ENCODE results near the gene DAP. TPM values are rescaled to one million over a fixed set of nuclear protein-coding genes. Genes with fewer than 3 reads are reported as not detected.
A peak's percentile ranks its signal among the peaks of the same experiment; 100 is the strongest.

The DAP gene
- total RNA-seq, 2 donors from 2014 or later, result 34.6 to 65.8 TPM

DNA sequence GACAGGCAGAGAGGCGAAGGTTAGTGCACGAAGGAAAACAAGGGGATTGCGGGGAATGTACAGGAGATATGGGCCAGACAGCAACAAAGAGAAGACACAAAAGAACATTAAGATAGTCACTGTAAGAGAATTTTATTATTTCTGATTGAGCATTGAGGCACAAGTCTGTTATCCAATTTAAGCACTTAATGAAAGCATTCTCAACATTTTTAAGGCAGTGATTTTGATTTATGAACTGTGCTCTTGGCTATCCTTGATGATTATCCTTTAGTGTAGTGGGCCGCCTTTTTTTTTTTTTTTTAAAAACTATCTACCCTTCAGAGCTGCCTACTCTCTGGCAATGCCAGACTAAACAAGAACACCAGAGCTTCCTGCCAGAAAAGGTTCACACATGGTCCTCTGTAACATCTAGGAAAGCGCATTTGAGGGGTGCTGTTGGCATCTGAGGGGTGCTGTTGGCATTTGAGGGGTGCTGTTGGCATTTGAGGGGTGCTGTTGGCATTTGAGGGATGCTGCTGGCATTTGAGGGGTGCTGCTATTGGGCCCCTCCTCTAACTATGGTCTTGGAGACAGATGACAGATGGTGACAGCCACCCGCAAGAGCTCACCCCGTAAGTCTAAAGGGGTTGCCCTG is 3.0 kb downstream of the DAP start:
- H3K4me1 ChIP-seq, result peaks cover 0 to 54% of the 10 kb centered on the region in 2 donors
- peak overlapping the region; percentile 59 to 65 for H3K27ac ChIP-seq
- DNase-seq (ENCODE audit: low spot score), result no peak
- H3K4me3 ChIP-seq, result no peak overlapping the region
- no peaks in the 10 kb centered on the region for H3K27me3 ChIP-seq
- TF ChIP-seq, protein P1, sequence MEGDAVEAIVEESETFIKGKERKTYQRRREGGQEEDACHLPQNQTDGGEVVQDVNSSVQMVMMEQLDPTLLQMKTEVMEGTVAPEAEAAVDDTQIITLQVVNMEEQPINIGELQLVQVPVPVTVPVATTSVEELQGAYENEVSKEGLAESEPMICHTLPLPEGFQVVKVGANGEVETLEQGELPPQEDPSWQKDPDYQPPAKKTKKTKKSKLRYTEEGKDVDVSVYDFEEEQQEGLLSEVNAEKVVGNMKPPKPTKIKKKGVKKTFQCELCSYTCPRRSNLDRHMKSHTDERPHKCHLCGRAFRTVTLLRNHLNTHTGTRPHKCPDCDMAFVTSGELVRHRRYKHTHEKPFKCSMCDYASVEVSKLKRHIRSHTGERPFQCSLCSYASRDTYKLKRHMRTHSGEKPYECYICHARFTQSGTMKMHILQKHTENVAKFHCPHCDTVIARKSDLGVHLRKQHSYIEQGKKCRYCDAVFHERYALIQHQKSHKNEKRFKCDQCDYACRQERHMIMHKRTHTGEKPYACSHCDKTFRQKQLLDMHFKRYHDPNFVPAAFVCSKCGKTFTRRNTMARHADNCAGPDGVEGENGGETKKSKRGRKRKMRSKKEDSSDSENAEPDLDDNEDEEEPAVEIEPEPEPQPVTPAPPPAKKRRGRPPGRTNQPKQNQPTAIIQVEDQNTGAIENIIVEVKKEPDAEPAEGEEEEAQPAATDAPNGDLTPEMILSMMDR (IDR thresholded peaks at IDR 0.05), result no peak
- H3K36me3 ChIP-seq, result peaks cover 6% of the 10 kb centered on the region
- no peaks in the 10 kb centered on the region for H3K9me3 ChIP-seq

DNA sequence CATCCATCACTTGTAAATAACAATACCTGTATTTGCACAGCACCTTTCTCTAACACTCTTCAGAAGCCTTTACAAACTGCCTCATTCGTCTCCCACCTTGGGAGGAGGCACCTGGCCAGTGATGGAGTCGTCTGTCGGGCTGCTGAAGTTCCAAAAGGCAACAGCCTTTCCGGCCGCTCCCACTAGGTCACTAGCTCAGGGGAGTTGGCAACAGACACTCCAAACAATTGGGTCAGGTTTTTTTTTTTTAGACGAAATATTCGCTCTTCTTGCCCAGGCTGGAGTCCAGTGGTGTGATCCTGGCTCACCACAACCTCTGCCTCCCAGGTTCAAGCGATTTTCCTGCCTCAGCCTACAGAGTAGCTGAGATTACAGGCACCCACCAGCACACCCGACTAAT is 4.0 kb downstream of the DAP start:
- TF ChIP-seq, protein P1 (IDR thresholded peaks at IDR 0.05), result no peak
- peak overlapping the region; percentile 59 to 65 for H3K27ac ChIP-seq
- peaks cover 6% of the 10 kb centered on the region for H3K36me3 ChIP-seq
- peaks cover 0 to 45% of the 10 kb centered on the region in 2 donors for H3K4me1 ChIP-seq
- H3K27me3 ChIP-seq, result no peaks in the 10 kb centered on the region
- no peak overlapping the region for H3K4me3 ChIP-seq
- no peak for DNase-seq (ENCODE audit: low spot score)
- H3K9me3 ChIP-seq, result no peaks in the 10 kb centered on the region

DNA sequence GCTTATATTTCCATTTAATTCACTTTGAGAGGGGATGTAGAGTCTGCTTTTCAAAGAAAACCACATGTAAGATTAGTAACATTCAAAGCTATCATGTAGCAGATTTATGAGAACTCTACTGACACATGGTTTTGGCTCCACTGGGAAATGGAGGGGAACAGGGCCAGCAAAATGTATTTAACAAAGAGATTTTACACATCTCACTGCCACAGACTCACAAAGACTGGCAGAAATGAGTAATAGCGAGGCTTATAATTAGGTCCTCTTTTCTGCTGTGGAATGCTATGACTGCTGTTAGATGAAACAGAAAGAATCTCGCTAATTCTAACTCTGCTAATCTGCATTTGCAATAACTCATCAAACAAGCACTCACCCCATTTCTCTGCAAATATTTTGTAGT is 4.5 kb downstream of the DAP start:
- no peak for DNase-seq (ENCODE audit: low spot score)
- H3K9me3 ChIP-seq, result no peaks in the 10 kb centered on the region
- no peaks in the 10 kb centered on the region for H3K27me3 ChIP-seq
- no peak overlapping the region for H3K4me3 ChIP-seq
- peaks cover 0 to 41% of the 10 kb centered on the region in 2 donors for H3K4me1 ChIP-seq
- TF ChIP-seq, protein P1 (IDR thresholded peaks at IDR 0.05), result no peak
- H3K36me3 ChIP-seq, result peaks cover 6% of the 10 kb centered on the region
- H3K27ac ChIP-seq, result peak overlapping the region; percentile 59 to 65

DNA sequence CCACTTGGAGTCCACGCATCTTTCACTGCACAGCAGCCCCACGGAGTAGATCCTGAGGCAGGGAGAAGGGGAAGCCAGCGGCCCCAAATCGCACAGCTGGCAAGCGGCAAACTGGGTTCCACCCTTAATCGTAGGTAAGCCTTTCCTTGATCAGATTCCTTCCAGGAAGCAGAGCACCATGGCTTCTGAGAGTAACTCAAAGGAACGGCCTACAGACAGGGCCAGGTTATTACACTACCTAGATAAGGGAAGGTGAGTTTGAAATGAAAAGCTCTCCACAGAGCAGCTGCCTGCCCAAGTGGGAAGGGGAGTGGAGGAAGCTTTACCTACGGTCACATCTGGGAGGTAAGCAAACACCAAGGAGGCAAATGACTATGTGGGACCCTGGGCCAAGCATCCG is 7.9 kb downstream of the DAP start:
- peaks cover 6% of the 10 kb centered on the region for H3K36me3 ChIP-seq
- H3K27me3 ChIP-seq, result no peaks in the 10 kb centered on the region
- no peak for DNase-seq (ENCODE audit: low spot score)
- no peak overlapping the region for H3K27ac ChIP-seq
- TF ChIP-seq, protein P1 (IDR thresholded peaks at IDR 0.05), result no peak
- H3K9me3 ChIP-seq, result no peaks in the 10 kb centered on the region
- H3K4me3 ChIP-seq, result no peak overlapping the region
- peaks cover 0 to 19% of the 10 kb centered on the region in 2 donors for H3K4me1 ChIP-seq

DNA sequence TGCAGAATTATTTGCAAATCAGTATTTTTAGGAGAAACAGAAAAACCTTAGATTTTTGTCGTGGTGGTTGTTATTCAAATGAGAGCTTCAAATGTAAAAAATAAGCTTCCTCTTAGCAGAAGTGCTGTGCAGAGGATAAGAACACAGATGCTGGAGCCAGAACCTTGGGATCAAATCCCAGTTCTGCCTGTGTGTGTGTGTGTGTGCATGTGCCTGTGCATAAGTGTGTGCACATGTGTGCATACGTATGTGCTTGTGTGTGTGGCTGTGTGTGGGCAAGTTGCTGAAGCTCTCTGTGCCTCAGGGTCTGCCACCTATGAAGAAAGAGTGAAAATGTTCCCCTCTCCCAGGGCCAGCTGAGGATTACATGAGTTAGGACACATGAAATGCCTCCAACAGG is 8.6 kb downstream of the DAP start:
- no peaks in the 10 kb centered on the region for H3K27me3 ChIP-seq
- no peak overlapping the region for H3K27ac ChIP-seq
- TF ChIP-seq, protein P1 (IDR thresholded peaks at IDR 0.05), result no peak
- peaks cover 13% of the 10 kb centered on the region for H3K36me3 ChIP-seq
- H3K9me3 ChIP-seq, result no peaks in the 10 kb centered on the region
- no peak for DNase-seq (ENCODE audit: low spot score)
- no peak overlapping the region for H3K4me3 ChIP-seq
- peaks cover 0 to 12% of the 10 kb centered on the region in 2 donors for H3K4me1 ChIP-seq

DNA sequence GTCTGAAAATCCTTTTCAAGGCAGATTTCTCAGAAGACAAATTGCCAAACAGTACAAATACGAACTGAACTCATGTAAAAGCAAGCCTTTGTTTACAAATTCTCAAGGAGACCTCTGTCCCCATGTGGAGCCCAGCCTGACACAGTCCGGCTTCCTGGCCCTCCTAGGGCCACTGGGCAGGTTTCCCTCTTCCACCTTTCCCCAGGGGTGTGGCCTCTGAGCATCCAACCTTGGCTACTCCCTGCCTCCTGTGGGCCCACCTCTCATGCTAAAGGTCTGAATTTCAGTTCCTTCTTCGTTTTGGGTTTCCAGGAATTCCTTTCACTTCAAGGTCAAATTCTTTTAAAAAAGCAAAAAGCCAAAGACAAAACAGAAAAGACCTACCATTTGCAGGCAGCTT is 10.1 kb downstream of the DAP start:
- peaks cover 21% of the 10 kb centered on the region for H3K36me3 ChIP-seq
- H3K9me3 ChIP-seq, result no peaks in the 10 kb centered on the region
- peaks cover 0 to 13% of the 10 kb centered on the region in 2 donors for H3K4me1 ChIP-seq
- H3K4me3 ChIP-seq, result no peak overlapping the region
- TF ChIP-seq, protein P1 (IDR thresholded peaks at IDR 0.05), result no peak
- no peak overlapping the region for H3K27ac ChIP-seq
- no peak for DNase-seq (ENCODE audit: low spot score)
- no peaks in the 10 kb centered on the region for H3K27me3 ChIP-seq
